HG02759 (cell line): ENCODE measurements around the gene MEI1.
"Not testable (repeated sequence)": the region's sequence is repeated elsewhere in the genome, so short reads cannot be mapped to it uniquely, and the experiment has no call there.

Experiments
- ATAC-seq: cut with Tn5 transposase; IDR thresholded peaks from one replicate; pipeline ENCODE4 v1.9.1; 2021; ENCODE audit warnings: mild to moderate bottlenecking, moderate library complexity; ENCODE audit not compliant: unreplicated experiment

Gene MEI1

GRCh38 chr22:41676134-41676533 lies 23.2 kb upstream of the MEI1 start:
- no peak for ATAC-seq

GRCh38 chr22:41681616-41682015 lies 17.7 kb upstream of the MEI1 start:
- ATAC-seq: no peak

GRCh38 chr22:41682033-41682807 lies 17.1 kb upstream of the MEI1 start:
- peak; percentile 78 for ATAC-seq

GRCh38 chr22:41683052-41683451 lies 16.3 kb upstream of the MEI1 start:
- no peak for ATAC-seq

- no peak for ATAC-seq
Measured at GRCh38 chr22:41683616-41684015, 15.7 kb upstream of the MEI1 start.

- no peak for ATAC-seq
Measured at GRCh38 chr22:41684194-41684593, 15.1 kb upstream of the MEI1 start.

GRCh38 chr22:41686890-41687289 lies 12.4 kb upstream of the MEI1 start:
- ATAC-seq: not testable (repeated sequence)

- peak; percentile 14 for ATAC-seq
Measured at GRCh38 chr22:41687901-41688364, 11.4 kb upstream of the MEI1 start.

GRCh38 chr22:41688365-41689211 lies 10.7 kb upstream of the MEI1 start, which contains the start of gene SNU13:
TSS of gene SNU13 (minus strand) at chr22:41688867. CDS start at chr22:41688796, 71 bp downstream.
- peak; percentile 92 for ATAC-seq

- no peak for ATAC-seq
Measured at GRCh38 chr22:41690476-41690875, 8.8 kb upstream of the MEI1 start.

- ATAC-seq: no peak
Measured at GRCh38 chr22:41695211-41695610, 4.1 kb upstream of the MEI1 start.

- ATAC-seq: no peak
Measured at GRCh38 chr22:41696703-41697102, 2.6 kb upstream of the MEI1 start.

GRCh38 chr22:41697126-41697775 lies 2.1 kb upstream of the MEI1 start:
- ATAC-seq: no peak

GRCh38 chr22:41700108-41700364 lies 733 bp downstream of the MEI1 start:
- ATAC-seq: no peak

- ATAC-seq: no peak
Measured at GRCh38 chr22:41702763-41703162, 3.5 kb downstream of the MEI1 start.

- ATAC-seq: no peak
Measured at GRCh38 chr22:41709341-41709740, 10.0 kb downstream of the MEI1 start.

GRCh38 chr22:41713004-41713403 lies 13.7 kb downstream of the MEI1 start:
- no peak for ATAC-seq

- ATAC-seq: no peak
Measured at GRCh38 chr22:41722496-41722895, 23.2 kb downstream of the MEI1 start.

GRCh38 chr22:41725510-41726110 lies 26.3 kb downstream of the MEI1 start:
- ATAC-seq: no peak

GRCh38 chr22:41731609-41732008 lies 32.3 kb downstream of the MEI1 start:
- ATAC-seq: no peak

- ATAC-seq: no peak
Measured at GRCh38 chr22:41732096-41732772, 32.9 kb downstream of the MEI1 start.
